ENCODE results near the gene SCN3B.

Gene SCN3B

DNA sequence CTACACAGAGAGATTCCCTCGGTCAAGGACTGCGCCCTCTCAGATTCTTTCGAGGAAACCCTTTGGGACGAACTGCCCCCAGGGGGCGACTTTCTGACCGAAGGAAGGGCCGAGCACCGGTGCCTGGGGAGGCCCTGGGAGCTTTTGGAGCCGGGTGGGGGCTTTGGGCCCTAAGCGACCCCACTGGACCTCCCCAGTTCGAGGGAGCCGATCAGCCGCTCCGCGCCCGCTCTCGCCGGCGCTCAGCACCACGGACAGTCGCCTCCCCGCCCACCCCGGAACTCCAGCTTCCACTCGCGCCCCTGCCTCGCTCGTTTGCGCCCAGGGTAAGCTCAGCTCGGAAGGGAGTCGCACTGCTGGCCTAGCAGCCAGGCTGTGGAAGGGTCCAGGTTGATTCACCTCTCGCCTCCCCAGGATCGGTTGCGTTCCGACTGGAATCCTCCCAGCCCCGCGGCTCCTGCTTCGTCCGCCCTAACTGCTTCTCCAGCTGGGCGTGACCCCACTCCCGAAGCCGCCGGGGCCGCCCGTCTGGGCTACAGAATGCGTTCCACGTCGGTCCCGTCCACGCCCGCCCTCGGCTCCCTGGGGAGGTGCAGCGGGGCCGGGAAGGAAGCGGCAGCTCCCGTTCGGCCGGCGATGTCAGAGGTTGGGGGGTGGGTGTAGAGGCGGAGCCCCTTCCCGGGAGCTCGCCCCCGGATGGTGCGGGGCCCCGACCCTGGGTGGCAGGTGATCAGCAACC is 428 bp downstream of the SCN3B start:
- DNase-seq: peak; percentile 32

- DNase-seq: no peak
Observed at GRCh38 chr11:123653483-123653826, 969 bp downstream of the SCN3B start.

DNA sequence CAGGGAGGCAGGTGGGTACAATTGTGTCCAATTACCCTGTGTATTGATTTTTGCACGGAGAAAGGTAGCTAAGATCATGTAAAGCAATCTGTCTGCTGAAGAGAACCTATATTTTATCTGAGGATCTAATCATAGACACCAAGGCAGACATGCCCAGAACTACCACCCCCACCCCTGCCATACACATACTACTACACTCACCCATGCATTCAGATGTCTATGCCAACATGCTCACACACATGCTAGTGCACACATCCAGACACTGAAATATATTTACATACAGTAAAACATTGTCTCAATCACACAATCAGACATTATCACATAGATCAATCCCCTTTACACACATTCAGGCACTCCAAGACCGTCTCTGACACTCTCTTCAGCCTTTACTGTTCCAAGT is 1.8 kb downstream of the SCN3B start:
- DNase-seq: no peak

DNA sequence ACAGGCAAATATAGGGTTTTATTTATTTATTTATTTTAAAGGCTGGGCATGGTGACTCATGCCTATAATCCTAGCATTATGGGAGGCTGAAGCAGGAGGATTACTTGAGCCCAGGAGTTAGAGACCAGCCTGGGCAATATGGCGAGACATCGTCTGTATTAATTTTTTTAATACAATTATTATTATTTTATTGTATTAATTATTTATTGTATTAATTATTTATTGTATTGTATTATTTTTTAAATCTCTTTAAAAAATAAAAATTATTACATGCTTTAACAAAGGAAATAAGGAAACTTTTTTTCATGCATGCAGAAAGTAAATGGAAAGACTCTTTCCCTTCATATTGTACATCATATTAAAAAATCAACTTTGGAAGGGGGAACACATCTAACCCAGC is 3.5 kb downstream of the SCN3B start:
- DNase-seq: no peak

DNA sequence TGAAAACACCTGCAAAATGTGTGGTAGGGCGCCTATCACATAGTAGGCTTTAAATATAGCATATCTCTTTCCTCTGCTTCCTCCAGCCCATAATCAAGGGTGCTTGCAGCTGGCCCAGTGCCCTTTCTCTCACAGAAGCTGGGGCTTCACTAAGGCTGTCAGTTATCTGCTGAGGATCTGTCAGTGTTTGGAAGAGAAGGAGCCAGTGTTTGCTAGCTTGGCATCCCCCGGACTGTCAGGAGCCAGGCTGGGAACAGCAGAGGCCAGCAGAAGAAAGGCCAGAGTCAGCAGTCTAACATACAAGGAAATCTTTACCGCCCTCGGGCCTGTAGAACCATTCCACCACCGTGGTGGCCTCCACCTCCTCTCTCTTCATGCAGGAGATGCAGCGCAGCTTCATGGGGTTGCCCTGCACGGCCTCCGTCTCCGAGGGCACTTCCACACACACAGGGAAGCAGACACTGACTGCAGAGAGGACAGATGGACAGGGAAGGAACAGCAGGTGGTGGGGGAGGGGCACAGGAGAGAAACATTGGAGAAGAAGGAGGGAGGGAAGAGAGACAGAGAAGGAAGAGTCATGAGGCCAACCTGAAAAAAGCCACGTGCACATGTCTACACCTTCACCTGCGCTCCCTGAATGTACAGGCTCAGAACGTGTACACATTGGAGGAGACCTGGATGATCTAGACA is 9.0 kb downstream of the SCN3B start:
- no peak for DNase-seq

- no peak for DNase-seq
Observed at GRCh38 chr11:123642435-123642834, 12.0 kb downstream of the SCN3B start.

DNA sequence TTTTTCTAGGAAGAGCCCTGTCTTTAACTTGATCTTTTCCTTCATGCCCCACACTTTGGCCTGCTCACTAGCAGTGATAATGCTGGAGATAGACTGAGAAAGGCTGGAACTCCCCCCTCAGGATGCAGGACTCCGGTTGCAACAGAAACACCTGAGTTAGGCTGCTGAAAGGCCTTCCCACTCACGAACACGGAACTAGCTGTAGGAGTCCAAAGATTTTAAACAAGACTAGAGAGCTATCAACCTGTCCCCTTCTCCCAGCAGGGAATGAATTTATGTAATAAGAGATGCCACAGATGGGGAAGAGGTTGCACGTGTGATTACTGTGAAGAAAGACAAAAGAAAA is 13.0 kb downstream of the SCN3B start:
- DNase-seq: no peak

GRCh38 chr11:123640677-123641494 is 13.5 kb downstream of the SCN3B start:
- peak; percentile 20 for DNase-seq

DNA sequence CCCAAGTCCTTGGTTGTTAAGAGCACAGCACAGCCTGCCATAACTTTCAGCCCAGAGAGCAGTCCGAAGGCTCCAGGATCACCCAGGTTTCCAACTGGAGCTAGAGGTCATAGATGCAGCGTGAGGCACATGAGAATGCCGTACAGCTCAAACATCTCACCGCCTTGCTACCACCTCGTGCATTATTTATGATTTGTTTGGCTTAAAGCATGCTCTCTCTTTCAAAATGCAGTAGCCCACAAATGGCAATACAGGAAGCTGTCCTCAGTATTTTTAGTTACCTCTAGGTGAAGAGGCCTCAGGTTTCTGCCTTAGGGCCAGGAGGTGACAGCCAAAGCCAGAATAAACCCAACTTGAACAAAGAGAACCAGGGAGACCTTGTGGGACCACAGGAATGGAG is 14.4 kb downstream of the SCN3B start:
- DNase-seq: no peak

DNA sequence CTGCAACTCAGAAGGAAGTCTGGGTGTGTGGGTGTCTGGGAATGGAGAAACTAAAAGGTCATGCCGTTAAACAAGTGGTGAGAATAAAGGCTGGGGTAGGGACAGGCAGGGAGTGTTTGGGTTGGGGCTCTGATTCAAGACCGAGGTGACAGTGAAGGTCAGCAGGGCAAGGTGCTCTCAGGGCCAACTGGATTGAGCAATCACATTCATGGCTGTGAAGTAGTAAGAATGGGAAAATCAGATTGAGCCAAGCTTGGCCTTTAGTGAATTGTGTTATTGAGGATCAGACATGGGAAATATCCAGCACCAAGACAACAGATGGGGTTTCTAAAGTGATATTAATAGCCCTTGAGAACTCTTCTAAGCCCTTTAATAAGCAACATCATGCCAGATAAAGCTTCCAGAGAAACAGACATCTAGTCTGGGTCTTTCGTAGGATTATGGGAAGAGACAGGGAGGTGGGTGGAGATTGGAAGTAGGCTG is 24.3 kb downstream of the SCN3B start:
- DNase-seq: no peak

- peak; percentile 19 for DNase-seq
Observed at GRCh38 chr11:123628936-123629683, 25.3 kb downstream of the SCN3B start.

- no peak for DNase-seq
Observed at GRCh38 chr11:123624974-123625373, 29.4 kb downstream of the SCN3B start.

DNA sequence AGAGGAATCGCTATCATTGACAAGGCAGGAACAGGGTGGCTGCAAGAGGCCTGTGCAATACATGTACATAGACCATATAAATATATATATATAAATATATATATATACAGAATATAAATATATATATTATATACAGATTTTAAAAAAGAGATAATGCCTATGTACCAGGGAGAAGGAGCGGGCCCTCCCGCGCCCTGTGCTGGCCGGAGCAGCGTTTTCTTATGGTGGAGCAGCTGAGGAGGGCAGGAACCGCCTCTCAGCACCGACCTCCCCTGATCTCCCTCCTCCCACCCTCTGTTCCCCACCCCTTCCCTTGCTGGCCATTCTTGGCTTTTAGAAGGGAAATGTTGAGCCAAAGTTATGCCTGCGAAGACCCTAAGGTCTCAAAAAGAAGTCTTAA is 31.8 kb downstream of the SCN3B start:
- DNase-seq: no peak

- DNase-seq: peak; percentile 2
Observed at GRCh38 chr11:123616505-123617198, 37.8 kb downstream of the SCN3B start.

GRCh38 chr11:123611698-123612097 is 42.7 kb downstream of the SCN3B start:
- DNase-seq: no peak

DNA sequence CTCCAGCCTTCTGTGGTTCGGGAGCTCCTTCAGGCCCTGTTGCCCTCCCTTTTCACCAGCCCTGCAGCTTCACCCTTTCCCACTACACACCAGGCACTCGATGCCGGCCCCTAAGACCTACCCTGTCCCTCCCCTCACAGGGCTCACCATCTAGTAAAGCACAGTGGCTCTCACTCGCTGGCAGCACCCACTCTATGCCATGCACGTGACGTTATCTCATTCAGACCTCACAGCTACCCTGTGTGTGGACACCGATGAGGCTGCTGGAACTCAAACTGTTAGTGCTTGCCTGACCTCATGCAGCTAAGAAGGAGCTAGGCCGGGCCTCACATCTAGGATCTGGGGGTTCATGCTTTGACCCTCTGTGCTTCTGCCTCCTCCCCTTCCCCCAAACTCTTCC is 45.5 kb downstream of the SCN3B start:
- DNase-seq: no peak

DNA sequence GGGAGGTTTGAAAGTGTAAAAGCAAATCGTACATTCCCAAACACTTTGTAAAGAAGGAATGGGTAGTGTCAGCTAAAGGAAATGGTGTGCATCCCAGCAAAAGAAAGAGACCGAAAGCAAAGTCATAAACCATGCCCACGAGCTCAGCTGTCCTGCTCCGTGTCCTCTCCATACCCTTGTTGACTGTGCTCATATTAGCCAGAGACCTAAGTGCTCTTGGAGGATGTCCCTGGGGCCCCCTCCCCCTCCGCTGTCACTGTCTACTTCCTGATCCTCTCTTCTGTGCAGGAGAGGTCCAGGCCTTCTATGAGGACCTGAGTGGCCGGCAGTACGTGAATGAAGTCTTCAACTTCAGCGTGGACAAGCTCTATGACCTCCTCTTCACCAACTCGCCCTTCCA is 46.1 kb downstream of the SCN3B start:
- DNase-seq: no peak

GRCh38 chr11:123607781-123608180 is 46.6 kb downstream of the SCN3B start:
- DNase-seq: no peak

DNA sequence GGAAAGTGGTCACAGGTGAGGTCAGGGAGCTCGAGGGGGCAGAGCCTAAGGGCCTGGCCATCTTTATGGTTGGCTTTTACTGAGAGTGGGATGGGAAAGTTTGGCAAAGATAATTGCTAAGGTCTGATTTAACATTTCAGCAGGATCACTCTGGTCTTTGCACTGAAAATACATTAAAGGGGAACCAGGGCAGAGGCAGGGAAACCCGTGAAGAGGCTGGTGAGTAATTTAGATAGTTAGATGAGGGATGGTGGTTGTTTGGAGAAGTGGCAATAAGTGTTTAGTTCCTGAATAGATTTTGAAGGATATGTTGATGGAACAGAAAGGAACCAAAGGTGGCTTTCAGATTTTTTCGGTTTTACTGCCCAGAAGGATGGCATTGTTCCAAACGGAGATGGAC is 50.8 kb downstream of the SCN3B start:
- DNase-seq: no peak

DNA sequence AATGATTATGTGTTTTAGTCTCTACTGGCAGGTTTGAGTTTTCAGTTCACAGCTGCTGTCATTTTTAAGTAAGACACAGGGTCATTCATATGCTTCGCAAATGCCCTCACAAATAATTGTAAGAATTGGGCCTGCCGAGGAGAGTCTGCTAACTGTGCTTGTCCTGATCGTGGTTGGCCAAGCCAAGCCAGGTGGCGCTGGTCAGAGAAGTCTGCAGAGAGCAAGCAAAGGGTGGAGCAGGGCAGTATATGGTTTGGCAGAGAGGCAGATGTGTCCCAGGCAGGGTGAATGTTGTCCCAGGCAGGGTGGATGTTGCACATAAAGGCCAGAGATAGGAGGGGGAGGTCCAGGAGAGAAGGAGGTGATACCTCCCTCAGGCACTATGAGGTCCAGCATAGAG is 52.7 kb downstream of the SCN3B start:
- no peak for DNase-seq

DNA sequence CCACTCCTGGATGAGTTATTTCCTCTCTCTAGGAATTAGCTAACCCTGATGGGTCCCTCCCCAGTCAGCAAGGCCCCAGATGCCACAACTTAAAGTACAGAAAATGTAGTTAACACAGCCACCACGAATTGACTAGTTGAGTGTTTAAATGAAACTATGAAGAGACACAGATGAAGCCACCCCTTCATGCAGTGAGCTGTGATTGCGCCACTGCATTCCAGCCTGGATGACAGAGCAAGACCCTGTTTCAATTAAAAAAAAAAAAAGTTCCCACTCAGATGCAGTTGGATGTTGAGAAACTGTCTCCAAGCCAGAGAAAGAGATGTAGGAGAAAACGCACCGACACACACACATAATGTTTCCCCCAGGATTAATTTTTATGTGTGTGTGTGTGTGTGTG is 53.3 kb downstream of the SCN3B start:
- peak; percentile 81 for DNase-seq

- no peak for DNase-seq
Observed at GRCh38 chr11:123597859-123598258, 56.6 kb downstream of the SCN3B start.

DNA sequence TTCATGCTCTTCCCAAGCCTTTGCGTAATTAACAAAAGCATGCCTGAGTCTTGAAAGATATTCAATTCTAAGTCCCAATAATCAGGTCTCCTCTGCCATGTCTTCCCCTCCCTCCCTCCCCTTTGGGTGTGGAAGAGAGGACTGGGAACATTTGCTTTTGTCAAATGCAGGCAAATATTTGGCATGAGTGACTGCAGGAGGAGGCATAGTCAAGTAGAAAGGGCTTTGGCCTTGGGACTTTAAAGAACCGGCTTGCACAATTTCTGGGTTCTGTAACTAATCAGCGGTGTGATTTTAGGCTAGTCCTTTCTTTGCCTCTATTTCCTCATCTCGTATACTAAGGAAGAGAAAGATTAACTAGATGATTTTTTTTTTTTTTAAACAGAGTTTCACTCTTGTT is 59.5 kb downstream of the SCN3B start:
- DNase-seq: no peak
